ENCODE results near the gene TLE5. TPM values are rescaled to one million over a fixed set of nuclear protein-coding genes. Genes with fewer than 3 reads are reported as not detected.

Gene TLE5
- total and polyA plus RNA-seq, 2 of the 4 experiments (the other 2 are of a cell fraction): 119 to 407 TPM

DNA sequence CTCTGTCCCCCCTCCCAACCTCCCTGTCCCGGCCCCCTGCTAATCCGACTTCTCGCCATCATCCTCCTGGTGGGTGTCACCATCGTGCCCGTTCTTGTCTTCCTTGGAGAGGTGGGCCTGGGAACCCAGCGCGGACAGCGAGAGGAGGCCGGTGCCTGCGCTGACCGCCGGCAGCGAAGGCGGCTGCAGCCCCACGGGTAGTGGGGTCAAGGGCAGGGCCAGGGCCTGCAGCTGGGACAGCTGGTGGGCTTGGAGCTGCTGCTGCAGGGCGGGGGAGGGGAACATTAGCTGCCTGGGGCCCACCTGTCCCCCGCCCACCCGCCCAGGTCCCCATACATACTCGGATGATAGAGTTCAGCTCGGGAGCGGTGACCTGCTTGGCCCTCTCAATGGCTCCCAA lies 8.5 kb downstream of the TLE5 start:
- Histone ChIP-seq H4K8ac (ENCODE audit: low read depth in 2 of 2, low read length in 2 of 2) (no peak overlapping the region), H2BK120ac (ENCODE audit: low read depth, low read length) (no peak overlapping the region), H3K27me3 (ENCODE audit: control insufficient read depth, insufficient read depth, low read length) (no peaks in the 10 kb centered on the region), H2AK5ac (ENCODE audit: low read depth, low read length) (no peak overlapping the region), H2AK9ac (replicated peaks; ENCODE audit: low read depth, low read length, poor library complexity) (no peak overlapping the region), H3K4me3 (ENCODE audit: insufficient read depth, low read depth, low read length) (no peak overlapping the region), H2BK15ac (ENCODE audit: low read depth, low read length) (no peak overlapping the region), H3K79me1 (ENCODE audit: low read depth in 1 of 2, low read length in 2 of 2) (peaks cover 18 to 33% of the 10 kb centered on the region in 2 experiments), H2AFZ (replicated peaks; ENCODE audit: low read length, poor library complexity) (no peak overlapping the region), H3K9ac (ENCODE audit: low read depth, low read length) (no peak overlapping the region), H3K18ac (ENCODE audit: low read depth, low read length) (no peak overlapping the region), H3K36me3 (ENCODE audit: control insufficient read depth, insufficient read depth, low read length) (peaks cover 50% of the 10 kb centered on the region), H4K20me1 (ENCODE audit: insufficient read depth, low read length) (peaks cover 43% of the 10 kb centered on the region), H3K9me1 (ENCODE audit: insufficient read depth, low read length) (peaks cover 3% of the 10 kb centered on the region; the same call in 1 of the 2 replicates), H2BK5ac (ENCODE audit: low read depth, low read length, poor library complexity, severe bottlenecking) (no peak overlapping the region), H3K14ac (replicated peaks; ENCODE audit: low read depth, low read length) (no peak overlapping the region), H3K4me2 (ENCODE audit: low read depth, low read length) (no peak overlapping the region), H3K23ac (ENCODE audit: low read depth, low read length) (no peak overlapping the region), H3K27ac (ENCODE audit: insufficient read depth, low read length) (no peak overlapping the region), H4K5ac (ENCODE audit: low read depth, low read length) (no peak overlapping the region), H3K4ac (ENCODE audit: low read depth, low read length) (no peak overlapping the region), H3K56ac (ENCODE audit: extremely low read depth, insufficient read depth, low read length) (no peak overlapping the region), H3K9me3 (ENCODE audit: control insufficient read depth, insufficient read depth, low read length) (no peaks in the 10 kb centered on the region), H2BK20ac (ENCODE audit: low read depth, low read length) (no peak overlapping the region), H4K91ac (ENCODE audit: insufficient read depth, low read depth, low read length) (no peak overlapping the region), H3K4me1 (ENCODE audit: control insufficient read depth, insufficient read depth, low read length) (peaks cover 22% of the 10 kb centered on the region)
- ATAC-seq (ENCODE audit: low read depth) (no peak), DNase-seq (no peak)
- TF ChIP-seq POLR2A (IDR thresholded peaks at IDR 0.05; ENCODE audit: low read depth, low read length): no peak
- no peak for TF ChIP-seq MAFK (IDR thresholded peaks at IDR 0.05; ENCODE audit: low read depth, low read length)
- TF ChIP-seq MAZ (IDR thresholded peaks at IDR 0.05; ENCODE audit: borderline replicate concordance, low read depth, low read length): no peak
- no peak for TF ChIP-seq FOS (IDR thresholded peaks at IDR 0.05; ENCODE audit: low read depth, low read length)
- no peak for TF ChIP-seq RCOR1 (IDR thresholded peaks at IDR 0.05; ENCODE audit: insufficient replicate concordance, low read length)
- no peak for TF ChIP-seq BHLHE40 (IDR thresholded peaks at IDR 0.05; ENCODE audit: low read depth, low read length)
- no peak for TF ChIP-seq CHD1 (IDR thresholded peaks at IDR 0.05; ENCODE audit: low read depth, low read length)
- TF ChIP-seq RAD21 (IDR thresholded peaks at IDR 0.05; ENCODE audit: low read length): no peak
- no peak for TF ChIP-seq MXI1 (IDR thresholded peaks at IDR 0.05; ENCODE audit: borderline replicate concordance, low read depth, low read length)
- TF ChIP-seq, protein P1, sequence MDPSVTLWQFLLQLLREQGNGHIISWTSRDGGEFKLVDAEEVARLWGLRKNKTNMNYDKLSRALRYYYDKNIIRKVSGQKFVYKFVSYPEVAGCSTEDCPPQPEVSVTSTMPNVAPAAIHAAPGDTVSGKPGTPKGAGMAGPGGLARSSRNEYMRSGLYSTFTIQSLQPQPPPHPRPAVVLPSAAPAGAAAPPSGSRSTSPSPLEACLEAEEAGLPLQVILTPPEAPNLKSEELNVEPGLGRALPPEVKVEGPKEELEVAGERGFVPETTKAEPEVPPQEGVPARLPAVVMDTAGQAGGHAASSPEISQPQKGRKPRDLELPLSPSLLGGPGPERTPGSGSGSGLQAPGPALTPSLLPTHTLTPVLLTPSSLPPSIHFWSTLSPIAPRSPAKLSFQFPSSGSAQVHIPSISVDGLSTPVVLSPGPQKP (IDR thresholded peaks at IDR 0.05; ENCODE audit: borderline replicate concordance, low read depth, low read length): no peak
- TF ChIP-seq, protein P2, sequence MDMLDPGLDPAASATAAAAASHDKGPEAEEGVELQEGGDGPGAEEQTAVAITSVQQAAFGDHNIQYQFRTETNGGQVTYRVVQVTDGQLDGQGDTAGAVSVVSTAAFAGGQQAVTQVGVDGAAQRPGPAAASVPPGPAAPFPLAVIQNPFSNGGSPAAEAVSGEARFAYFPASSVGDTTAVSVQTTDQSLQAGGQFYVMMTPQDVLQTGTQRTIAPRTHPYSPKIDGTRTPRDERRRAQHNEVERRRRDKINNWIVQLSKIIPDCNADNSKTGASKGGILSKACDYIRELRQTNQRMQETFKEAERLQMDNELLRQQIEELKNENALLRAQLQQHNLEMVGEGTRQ (IDR thresholded peaks at IDR 0.05; ENCODE audit: low read depth, low read length): no peak
- no peak for TF ChIP-seq NFE2L2 (IDR thresholded peaks at IDR 0.05; ENCODE audit: low read depth, low read length)
- no peak for TF ChIP-seq RFX5 (IDR thresholded peaks at IDR 0.05; ENCODE audit: low read depth, low read length)
- TF ChIP-seq, protein P3, sequence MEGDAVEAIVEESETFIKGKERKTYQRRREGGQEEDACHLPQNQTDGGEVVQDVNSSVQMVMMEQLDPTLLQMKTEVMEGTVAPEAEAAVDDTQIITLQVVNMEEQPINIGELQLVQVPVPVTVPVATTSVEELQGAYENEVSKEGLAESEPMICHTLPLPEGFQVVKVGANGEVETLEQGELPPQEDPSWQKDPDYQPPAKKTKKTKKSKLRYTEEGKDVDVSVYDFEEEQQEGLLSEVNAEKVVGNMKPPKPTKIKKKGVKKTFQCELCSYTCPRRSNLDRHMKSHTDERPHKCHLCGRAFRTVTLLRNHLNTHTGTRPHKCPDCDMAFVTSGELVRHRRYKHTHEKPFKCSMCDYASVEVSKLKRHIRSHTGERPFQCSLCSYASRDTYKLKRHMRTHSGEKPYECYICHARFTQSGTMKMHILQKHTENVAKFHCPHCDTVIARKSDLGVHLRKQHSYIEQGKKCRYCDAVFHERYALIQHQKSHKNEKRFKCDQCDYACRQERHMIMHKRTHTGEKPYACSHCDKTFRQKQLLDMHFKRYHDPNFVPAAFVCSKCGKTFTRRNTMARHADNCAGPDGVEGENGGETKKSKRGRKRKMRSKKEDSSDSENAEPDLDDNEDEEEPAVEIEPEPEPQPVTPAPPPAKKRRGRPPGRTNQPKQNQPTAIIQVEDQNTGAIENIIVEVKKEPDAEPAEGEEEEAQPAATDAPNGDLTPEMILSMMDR (conservative IDR thresholded peaks at IDR 0.05; ENCODE audit: low read depth, low read length): no peak
- no peak for TF ChIP-seq CEBPB (IDR thresholded peaks at IDR 0.05; ENCODE audit: low read depth, low read length)
- no peak for TF ChIP-seq SMC3 (IDR thresholded peaks at IDR 0.05; ENCODE audit: low read depth, low read length)
- intact Hi-C loops (cut with micrococcal nuclease): no loop called here
- ChIA-PET POLR2A (ENCODE audit: unreplicated experiment) (no interaction called here), CTCF (no interaction called here)
- no TSS peak for BruUV-seq (replicated peaks)
- dilution Hi-C loops (cut with HindIII; ENCODE audit: low sequenced_read_pairs, unreplicated experiment): no loop called here
- 75% methylated on average over 5 of the region's 21 CpGs; no CpG with 5 or more reads in 1 of the 2 experiments for WGBS, 2 experiments (ENCODE audit: extremely low coverage in 2 of 2, insufficient read length in 1 of 2)
- in situ Hi-C loops (cut with MboI; ENCODE audit: low sequenced_read_pairs): no loop called here

Data from IMR-90 (cell line).